Psoas muscle (tissue), 8 donors: ENCODE measurements around the gene PHF10. TPM values are rescaled to one million over a fixed set of nuclear protein-coding genes. Genes with fewer than 3 reads are reported as not detected.

ENCODE experiments used
- ATAC-seq, 4 donors: fragments of 200-7000 bp; cut with Tn5 transposase; one replicate each; pipeline ENCODE4 v1.9.1; 2020; ENCODE audit warnings: moderate library complexity in 3 of 4, mild to moderate bottlenecking in 2 of 4
- DNase-seq, 2 donors: peaks; one replicate each; pipeline ENCODE4 v3.0.0-alpha.2; 2020
- H3K27ac ChIP-seq: fragments of 200-600 bp; one replicate; pipeline ENCODE4 v1.8.0; 2022
- H3K27me3 ChIP-seq, 3 donors: fragments of 200-600 bp in 1 of 3; one replicate each; pipeline versions ENCODE4 v1.6.1 to v1.8.0; 2013 to 2022; ENCODE audit warnings: low read length in 2 of 3, mild to moderate bottlenecking in 2 of 3, moderate library complexity in 1 of 3; ENCODE audit not compliant: insufficient read depth in 3 of 3
- H3K36me3 ChIP-seq, 2 donors: fragments of 200-600 bp in 1 of 2; one replicate each; pipeline versions ENCODE4 v1.6.1 to v1.8.0; 2013 to 2022; ENCODE audit warnings: low read depth in 1 of 2, mild to moderate bottlenecking in 1 of 2, moderate library complexity in 1 of 2; ENCODE audit not compliant: insufficient read depth in 1 of 2
- H3K4me1 ChIP-seq: fragments of 200-600 bp; one replicate; pipeline ENCODE4 v1.8.0; 2022
- H3K4me3 ChIP-seq: fragments of 200-600 bp; one replicate; pipeline ENCODE4 v1.8.0; 2022; ENCODE audit warnings: mild to moderate bottlenecking
- H3K9me3 ChIP-seq: fragments of 200-600 bp; one replicate; pipeline ENCODE4 v1.8.0; 2022
- WGBS, 3 donors: extraction: QIAGEN DNeasy Blood & Tissue Kit; methylation state at CpG; one replicate each; pipeline versions ENCODE4 v1.1.6 to v1.1.7; 2013; 5-methylcytosine and 5-hydroxymethylcytosine counted together
- intact Hi-C, 2 donors: fragments of 100-400 bp; cut with DNase I; formaldehyde crosslinking; loops; one replicate each; pipeline versions ENCODE4 v1.11.0 to v1.14.2; 2022
- polyA plus RNA-seq, 3 donors: library from polyadenylated mRNA; stranded (reverse); fragments of 200-250 nt; gene quantifications; one replicate each; pipeline ENCODE4 v1.2.3, GENCODE V29; 2013
- total RNA-seq, 4 donors: library from RNA; stranded (reverse); fragmentation: NEBNext Ultra II Directional in 2 of 4; extraction: Animal tissue kit (Norgen Biotek cat#: 25700) in 2 of 4; gene quantifications; one replicate each; pipeline versions ENCODE4 v1.2.1 to v1.2.4, GENCODE V29; 2021 to 2023
- TF ChIP-seq, protein P1 (sequence below): fragments of 200-600 bp; IDR thresholded peaks from one replicate; pipeline ENCODE4 v1.8.0; 2022; ENCODE audit warnings: antibody characterized with exemption
- donor health status: healthy with polysubstance abuse.
- donor health status: DM: no; HTN: no; CAD: no; lungs with moderate emphysema.
- donor health status: Bipolar disorder and iron deficiency.
- donor health status: healthy.
- donor health status: DM: yes; HTN: yes; CAD: no.
- donor health status: DM: no; HTN: no; CAD: no.
- donor health status: DM: no; HTN: no; CAD: no.
- donor health status: DM: yes; HTN: yes; CAD: no.

Gene PHF10
- total and polyA plus RNA-seq, 7 donors = 20.2 to 66.6 (median 49.3) TPM

DNA sequence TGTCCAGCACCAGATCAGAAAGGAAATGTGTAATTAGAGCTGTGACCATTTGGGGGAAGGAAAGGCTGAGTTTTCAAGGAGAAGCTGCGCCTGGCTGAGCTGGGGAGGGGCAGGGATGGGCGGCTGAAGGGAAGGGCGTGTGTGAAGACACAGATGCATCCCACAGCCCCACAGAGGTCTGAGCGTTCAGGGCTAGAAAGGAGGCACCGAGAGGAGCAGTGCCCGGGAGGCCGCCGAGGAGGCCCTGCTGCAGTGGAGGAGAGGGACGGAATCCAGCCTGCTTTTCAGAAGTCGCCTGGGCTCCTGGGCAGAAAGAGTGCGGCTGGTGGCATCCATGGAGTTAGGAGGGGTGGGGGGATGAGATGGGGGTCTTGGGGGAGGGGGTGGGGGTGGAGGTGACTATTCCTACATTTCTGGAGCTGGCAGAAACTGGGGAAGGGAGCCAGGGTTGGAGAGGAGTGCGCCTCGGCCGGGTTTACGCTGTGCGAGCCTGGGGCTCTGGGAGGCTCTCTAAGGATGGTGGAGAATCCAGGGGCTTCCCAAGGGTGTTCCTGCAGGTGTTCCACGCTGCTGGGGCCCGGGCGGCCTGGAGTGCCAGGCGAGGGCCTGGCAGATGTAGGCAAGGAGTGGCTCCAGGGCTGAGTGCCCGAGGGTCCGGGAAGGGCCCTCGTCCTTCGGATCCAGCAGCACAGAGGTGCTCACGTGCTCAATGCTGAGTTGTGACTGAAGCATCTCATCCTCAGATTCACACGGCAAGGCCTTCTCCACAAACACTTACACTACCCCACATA, 64.3 kb downstream of the PHF10 start:
- no peak for DNase-seq
- Histone ChIP-seq H3K4me3 (no peak overlapping the region), H3K27me3 (no peaks in the 10 kb centered on the region), H3K36me3 (peaks cover 0 to 48% of the 10 kb centered on the region in 2 donors), H3K27ac (no peak overlapping the region), H3K4me1 (no peaks in the 10 kb centered on the region), H3K9me3 (no peaks in the 10 kb centered on the region)
- intact Hi-C loops = loop anchor here in 1 of 2 donors (10.0 kb wide), 2 partner anchors 235 to 705 kb away; no protein-coding TSS in a partner anchor
- ATAC-seq = no peak
- TF ChIP-seq, protein P1, sequence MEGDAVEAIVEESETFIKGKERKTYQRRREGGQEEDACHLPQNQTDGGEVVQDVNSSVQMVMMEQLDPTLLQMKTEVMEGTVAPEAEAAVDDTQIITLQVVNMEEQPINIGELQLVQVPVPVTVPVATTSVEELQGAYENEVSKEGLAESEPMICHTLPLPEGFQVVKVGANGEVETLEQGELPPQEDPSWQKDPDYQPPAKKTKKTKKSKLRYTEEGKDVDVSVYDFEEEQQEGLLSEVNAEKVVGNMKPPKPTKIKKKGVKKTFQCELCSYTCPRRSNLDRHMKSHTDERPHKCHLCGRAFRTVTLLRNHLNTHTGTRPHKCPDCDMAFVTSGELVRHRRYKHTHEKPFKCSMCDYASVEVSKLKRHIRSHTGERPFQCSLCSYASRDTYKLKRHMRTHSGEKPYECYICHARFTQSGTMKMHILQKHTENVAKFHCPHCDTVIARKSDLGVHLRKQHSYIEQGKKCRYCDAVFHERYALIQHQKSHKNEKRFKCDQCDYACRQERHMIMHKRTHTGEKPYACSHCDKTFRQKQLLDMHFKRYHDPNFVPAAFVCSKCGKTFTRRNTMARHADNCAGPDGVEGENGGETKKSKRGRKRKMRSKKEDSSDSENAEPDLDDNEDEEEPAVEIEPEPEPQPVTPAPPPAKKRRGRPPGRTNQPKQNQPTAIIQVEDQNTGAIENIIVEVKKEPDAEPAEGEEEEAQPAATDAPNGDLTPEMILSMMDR = no peak
- 93 to 95% (median 95%) methylated on average over 26 of the region's 26 CpGs for whole genome bisulfite sequencing, 3 donors

DNA sequence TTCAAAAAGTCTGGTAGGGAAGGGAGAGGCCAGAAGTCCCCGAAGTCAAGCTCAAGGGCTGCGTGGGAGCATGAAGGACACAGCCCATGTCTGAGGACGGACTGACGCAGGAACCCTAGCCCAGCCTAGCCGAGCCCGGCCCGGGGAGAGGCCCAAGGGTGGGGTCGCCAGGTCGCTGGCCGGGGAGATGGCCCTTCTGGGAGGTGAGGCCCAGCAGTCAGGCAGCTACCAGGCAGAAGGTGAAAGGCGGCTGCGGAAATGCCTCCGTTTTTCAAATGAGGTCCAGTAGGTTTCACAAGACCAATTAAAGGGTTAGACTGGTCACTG, 67.1 kb downstream of the PHF10 start:
- Histone ChIP-seq H3K4me3 (no peak overlapping the region), H3K4me1 (no peaks in the 10 kb centered on the region), H3K36me3 (peaks cover 0 to 33% of the 10 kb centered on the region in 2 donors), H3K27me3 (no peaks in the 10 kb centered on the region), H3K9me3 (no peaks in the 10 kb centered on the region), H3K27ac (no peak overlapping the region)
- WGBS, 3 donors = 84 to 91% (median 87%) methylated on average over 13 of the region's 13 CpGs
- DNase-seq (no peak), ATAC-seq (no peak)
- TF ChIP-seq, protein P1 = no peak
- intact Hi-C loops = loop anchor here in 1 of 2 donors (10.0 kb wide), 2 partner anchors 232 to 702 kb away; no protein-coding TSS in a partner anchor

DNA sequence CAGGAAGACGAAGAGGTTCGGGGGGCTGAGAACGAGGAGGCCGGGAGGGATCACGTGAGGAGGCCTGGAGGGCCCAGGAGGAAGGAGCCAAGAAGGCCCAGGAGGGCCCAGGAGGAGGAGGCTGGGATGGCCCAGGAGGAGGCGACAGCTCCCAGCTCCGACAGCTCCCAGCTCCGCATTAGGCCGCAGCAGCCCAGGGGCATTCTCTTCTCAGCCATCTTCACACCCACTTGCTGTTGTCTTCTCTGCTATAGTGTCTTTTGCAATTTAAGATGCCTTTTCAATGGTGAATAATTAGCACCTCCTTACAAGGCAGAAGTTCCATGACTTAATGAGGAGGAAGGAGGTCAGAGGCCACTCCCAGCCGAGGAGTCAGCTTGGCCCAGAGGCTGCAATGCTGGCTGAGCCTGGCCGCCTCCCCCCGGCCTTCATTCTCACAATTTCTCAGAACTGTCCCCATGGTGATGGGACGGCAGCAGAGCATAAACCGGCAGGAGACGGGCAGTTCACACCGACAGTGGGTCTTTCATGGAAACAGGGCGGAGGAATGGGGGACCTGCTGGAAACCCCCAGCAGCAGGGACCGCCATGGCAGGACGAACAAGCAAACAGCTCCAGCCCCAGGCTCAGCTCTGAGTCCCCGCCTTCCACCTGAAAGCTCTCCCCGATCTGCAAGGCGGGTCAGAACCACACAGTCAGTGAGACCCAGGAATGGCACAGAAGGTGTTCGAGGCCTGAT, 67.6 kb downstream of the PHF10 start:
- DNase-seq = no peak
- intact Hi-C loops = loop anchor here in 1 of 2 donors (10.0 kb wide), 2 partner anchors 232 to 702 kb away; no protein-coding TSS in a partner anchor
- no peaks in the 10 kb centered on the region for H3K27me3 ChIP-seq
- H3K4me3 ChIP-seq = no peak overlapping the region
- 91 to 95% (median 93%) methylated on average over 23 of the region's 23 CpGs for WGBS, 3 donors
- H3K4me1 ChIP-seq = no peaks in the 10 kb centered on the region
- TF ChIP-seq, protein P1 = no peak
- H3K27ac ChIP-seq = no peak overlapping the region
- H3K9me3 ChIP-seq = no peaks in the 10 kb centered on the region
- H3K36me3 ChIP-seq = peaks cover 0 to 32% of the 10 kb centered on the region in 2 donors
- ATAC-seq = no peak

DNA sequence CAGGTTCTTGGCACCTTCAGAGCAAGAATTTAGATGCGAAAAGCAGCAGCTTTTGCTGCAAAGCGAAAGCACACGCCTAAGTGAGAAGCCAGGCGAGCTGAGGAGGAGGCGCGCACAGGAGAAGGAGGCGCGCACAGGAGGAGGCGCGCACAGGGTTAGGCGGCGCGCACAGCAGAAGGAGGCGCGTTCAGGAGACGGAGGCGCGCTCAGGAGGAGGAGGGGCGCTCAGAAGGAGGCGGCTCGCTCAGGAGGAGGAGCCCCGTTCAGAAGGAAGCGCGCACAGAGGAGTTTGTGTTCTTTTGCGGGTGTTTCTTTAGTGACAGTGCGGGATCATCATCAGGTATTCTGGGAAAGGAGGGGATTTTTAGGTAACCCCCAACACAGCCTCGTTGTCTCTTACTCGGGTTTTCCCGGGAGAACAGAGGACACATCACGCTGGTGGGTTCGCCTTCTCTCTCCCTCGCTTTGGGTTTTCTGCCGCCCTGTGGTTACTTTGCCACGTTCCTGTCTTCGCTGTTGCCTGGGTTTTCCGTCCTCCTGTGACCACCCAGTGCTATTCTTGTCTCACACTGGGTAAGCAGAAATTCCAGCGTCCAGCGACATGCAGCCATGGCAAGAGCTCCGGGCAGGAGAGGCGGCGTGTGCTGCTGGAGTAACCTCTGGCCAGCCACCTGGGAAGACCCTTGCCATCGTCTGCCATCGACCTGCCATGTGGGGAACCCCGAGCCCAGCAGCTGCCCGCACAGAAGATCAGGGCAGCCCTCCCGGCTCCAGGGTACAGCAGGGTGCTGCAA, 69.5 kb downstream of the PHF10 start:
- H3K27me3 ChIP-seq = no peaks in the 10 kb centered on the region
- intact Hi-C loops = loop anchor here in 1 of 2 donors (10.0 kb wide), 2 partner anchors 230 to 700 kb away; no protein-coding TSS in a partner anchor
- TF ChIP-seq, protein P1 = no peak
- peak; percentile 69 to 87 for DNase-seq
- H3K27ac ChIP-seq = peak overlapping the region; percentile 71
- peaks cover 0 to 31% of the 10 kb centered on the region in 2 donors for H3K36me3 ChIP-seq
- 48 to 56% (median 50%) methylated on average over 44 to 46 of the region's 46 CpGs for WGBS, 3 donors
- no peaks in the 10 kb centered on the region for H3K4me1 ChIP-seq
- peak overlapping the region; percentile 61 for H3K4me3 ChIP-seq
- peak; percentile 91 to 99 (median 95) for ATAC-seq
- H3K9me3 ChIP-seq = no peaks in the 10 kb centered on the region

Other genes with a start within 250 kb of the PHF10 start
- gene WDR27, start 22.5 kb downstream of the PHF10 start, total RNA-seq = 10 to 100 TPM in 1 of 4 donors, 1 to 10 TPM in 3; 4.7 to 14.4 (median 5.8) TPM
- 1 to 10 TPM; 3.1 to 8.3 (median 5.5) TPM for gene WDR27, start 22.5 kb downstream of the PHF10 start, polyA plus RNA-seq
- gene C6orf120, start 22.4 kb downstream of the PHF10 start, total RNA-seq = 10 to 100 TPM; 16.5 to 23.6 (median 20.0) TPM
- gene C6orf120, start 22.4 kb downstream of the PHF10 start, polyA plus RNA-seq = 10 to 100 TPM in 2 of 3 donors, 1 to 10 TPM in 1; 9.2 to 42.1 (median 18.7) TPM
- 1 to 10 TPM in 2 of 4 donors, under 1 TPM in 2; 0.73 to 1.3 (median 0.90) TPM for gene DYNLT2, start 27.1 kb upstream of the PHF10 start, total RNA-seq
- gene DYNLT2, start 27.1 kb upstream of the PHF10 start, polyA plus RNA-seq = 1 to 10 TPM in 2 of 3 donors, under 1 TPM in 1; 0.93 to 2.8 (median 1.4) TPM
- gene ERMARD, start 27.1 kb upstream of the PHF10 start, total RNA-seq = 10 to 100 TPM in 3 of 4 donors, 1 to 10 TPM in 1; 9.4 to 11.8 (median 11.2) TPM
- 10 to 100 TPM in 2 of 3 donors, 1 to 10 TPM in 1; 7.9 to 13.3 (median 11.4) TPM for gene ERMARD, start 27.1 kb upstream of the PHF10 start, polyA plus RNA-seq